SK-MEL-5 (cell line): ENCODE results near the gene RPRD1B. TPM values are rescaled to one million over a fixed set of nuclear protein-coding genes. Genes with fewer than 3 reads are reported as not detected.

Experiments used
- DNase-seq: peaks from one replicate; pipeline ENCODE4 v3.0.0-alpha.2; 2016; ENCODE audit warnings: low read depth, low spot score
- in situ Hi-C: cut with HindIII; loops from 2 replicates; pipeline ENCODE4 v1.10.0; 2016; ENCODE audit warnings: low sequenced_read_pairs, high pct_unique_total_duplicates, low pct_unique_long_range_greater_than_20kb
- total RNA-seq: library from RNA; depleted of rRNA; stranded (reverse); fragments of >200 nt; shearing (Covaris generic); gene quantifications from 2 replicates; pipeline ENCODE4 v1.2.3, GENCODE V29; 2014

Gene RPRD1B
- total RNA-seq, 1 experiment from 2014 or later, result 21.1 TPM

GRCh38 chr20:38121741-38122140 is 88.2 kb downstream of the RPRD1B start:
- in situ Hi-C loops, result no loop called here
- no peak for DNase-seq

GRCh38 chr20:38123021-38123587 is 89.6 kb downstream of the RPRD1B start:
- no peak for DNase-seq
- in situ Hi-C loops, result no loop called here

GRCh38 chr20:38125157-38126056 is 91.9 kb downstream of the RPRD1B start:
- no peak for DNase-seq
- in situ Hi-C loops, result no loop called here

GRCh38 chr20:38126146-38126921 is 92.8 kb downstream of the RPRD1B start:
- in situ Hi-C loops, result no loop called here
- DNase-seq, result no peak

- no peak for DNase-seq
- in situ Hi-C loops, result no loop called here
Observed at GRCh38 chr20:38126932-38127621, 93.5 kb downstream of the RPRD1B start.

GRCh38 chr20:38127920-38128528 is 94.5 kb downstream of the RPRD1B start:
- in situ Hi-C loops, result no loop called here
- no peak for DNase-seq

GRCh38 chr20:38128691-38129090 is 95.1 kb downstream of the RPRD1B start:
- DNase-seq, result no peak
- in situ Hi-C loops, result no loop called here

- no peak for DNase-seq
- in situ Hi-C loops, result no loop called here
Observed at GRCh38 chr20:38129248-38129865, 95.8 kb downstream of the RPRD1B start.

GRCh38 chr20:38129893-38130609 is 96.5 kb downstream of the RPRD1B start:
- in situ Hi-C loops, result no loop called here
- no peak for DNase-seq

- in situ Hi-C loops, result no loop called here
- DNase-seq, result no peak
Observed at GRCh38 chr20:38130687-38131587, 97.4 kb downstream of the RPRD1B start.

- in situ Hi-C loops, result no loop called here
- DNase-seq, result no peak
Observed at GRCh38 chr20:38131588-38132121, 98.1 kb downstream of the RPRD1B start.

GRCh38 chr20:38132156-38132909 is 98.8 kb downstream of the RPRD1B start:
- DNase-seq, result no peak
- in situ Hi-C loops, result no loop called here

GRCh38 chr20:38132910-38133501 is 99.5 kb downstream of the RPRD1B start:
- no peak for DNase-seq
- in situ Hi-C loops, result no loop called here

GRCh38 chr20:38133680-38134426 is 100.3 kb downstream of the RPRD1B start:
- no peak for DNase-seq
- in situ Hi-C loops, result no loop called here
